HEK293T (cell line): ENCODE data around the gene CCND2.

Source experiments
- CTCF ChIA-PET: fragments of 350-600 bp; formaldehyde crosslinking; extraction: SDS; loops from one replicate; lab custom pipeline; 2021; ENCODE audit warnings: antibody characterized with exemption, inconsistent platforms; lab: Yijun Ruan, JAX
- POLR2A ChIA-PET: fragments of 350-600 bp; formaldehyde crosslinking; extraction: SDS; loops from one replicate; lab custom pipeline; 2020; ENCODE audit warnings: antibody characterized with exemption, inconsistent platforms; lab: Yijun Ruan, JAX
- DNase-seq: peaks from one replicate; pipeline ENCODE4 v3.0.0; 2012; ENCODE audit warnings: mixed read lengths; ENCODE audit errors: extremely low spot score
- ARNT ChIP-seq: fragments of 450-650 bp; IDR thresholded peaks from 2 replicates; pipeline ENCODE4 v1.6.1; 2017; ENCODE audit warnings: mild to moderate bottlenecking
- BHLHE40 ChIP-seq: fragments of 450-650 bp; IDR thresholded peaks from 2 replicates; pipeline ENCODE4 v1.6.1; 2016; ENCODE audit warnings: mild to moderate bottlenecking, moderate library complexity, borderline replicate concordance
- CTBP1 ChIP-seq: fragments of 450-650 bp; IDR thresholded peaks from 2 replicates; pipeline ENCODE4 v1.6.1; 2016; ENCODE audit warnings: borderline replicate concordance
- ELF4 ChIP-seq: fragments of 450-650 bp; IDR thresholded peaks from 2 replicates; pipeline ENCODE4 v1.6.1; 2017; ENCODE audit warnings: antibody characterized with exemption
- FOXA1 ChIP-seq: fragments of 450-650 bp; IDR thresholded peaks from 2 replicates; pipeline ENCODE4 v1.6.1; 2016; ENCODE audit warnings: mild to moderate bottlenecking
- FOXK2 ChIP-seq: fragments of 450-650 bp; IDR thresholded peaks from 2 replicates; pipeline ENCODE4 v1.6.1; 2016; ENCODE audit warnings: mild to moderate bottlenecking
- FOXM1 ChIP-seq: fragments of 450-650 bp; IDR thresholded peaks from 2 replicates; pipeline ENCODE4 v1.6.1; 2017; ENCODE audit warnings: mild to moderate bottlenecking, borderline replicate concordance
- HDGF ChIP-seq: fragments of 450-650 bp; IDR thresholded peaks from 2 replicates; pipeline ENCODE4 v1.6.1; 2017; ENCODE audit warnings: antibody characterized with exemption, borderline replicate concordance
- L3MBTL2 ChIP-seq: fragments of 450-650 bp; conservative IDR thresholded peaks from 2 replicates; pipeline ENCODE4 v1.6.1; 2016; ENCODE audit warnings: mild to moderate bottlenecking
- LEF1 ChIP-seq: fragments of 450-650 bp; IDR thresholded peaks from 2 replicates; pipeline ENCODE4 v1.6.1; 2017; ENCODE audit warnings: mild to moderate bottlenecking, borderline replicate concordance
- NFRKB ChIP-seq: fragments of 450-650 bp; IDR thresholded peaks from 2 replicates; pipeline ENCODE4 v1.6.1; 2016; ENCODE audit warnings: mild to moderate bottlenecking, moderate library complexity
- SP1 ChIP-seq: fragments of 450-650 bp; IDR thresholded peaks from 2 replicates; pipeline ENCODE4 v1.6.1; 2017
- SUZ12 ChIP-seq: fragments of 450-650 bp; IDR thresholded peaks from 2 replicates; pipeline ENCODE4 v1.6.1; 2016; ENCODE audit warnings: mild to moderate bottlenecking
- TARDBP ChIP-seq: fragments of 450-650 bp; IDR thresholded peaks from 2 replicates; pipeline ENCODE4 v1.6.1; 2016
- ZNF384 ChIP-seq: fragments of 450-650 bp; IDR thresholded peaks from 2 replicates; pipeline ENCODE4 v1.6.1; 2016
- TF ChIP-seq, protein P1 (sequence below): fragments of 450-650 bp; IDR thresholded peaks from 2 replicates; pipeline ENCODE4 v1.6.1; 2016

CCND2 gene

GRCh38 chr12:4238577-4238976 lies 35.0 kb upstream of the CCND2 start:
- ChIA-PET CTCF (no interaction called here), POLR2A (no interaction called here)
- no peak for DNase-seq
- no peak for TF ChIP-seq L3MBTL2
- no peak for TF ChIP-seq ARNT

DNA sequence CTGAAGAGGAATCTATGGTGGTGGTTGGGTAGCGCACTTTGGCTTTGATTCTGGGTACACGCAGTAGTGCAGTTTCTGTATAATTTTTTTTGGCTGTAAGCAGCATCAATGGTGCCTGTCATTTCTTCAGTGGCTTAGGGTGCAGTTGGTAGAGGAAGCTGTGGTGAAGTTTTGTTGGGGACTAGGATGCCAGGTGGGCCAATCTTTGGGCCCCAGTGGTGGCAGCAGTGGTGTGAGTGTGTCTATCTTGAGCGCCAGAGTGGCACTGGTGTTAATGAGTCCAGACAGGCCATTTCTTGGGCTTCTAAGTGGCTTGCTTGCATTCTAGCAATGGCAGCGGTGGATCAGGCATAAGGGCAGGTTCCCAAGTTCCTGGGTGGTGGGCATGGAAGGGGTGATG lies 33.8 kb upstream of the CCND2 start:
- CTCF ChIA-PET: no interaction called here
- POLR2A ChIA-PET: no interaction called here
- TF ChIP-seq, protein P1, sequence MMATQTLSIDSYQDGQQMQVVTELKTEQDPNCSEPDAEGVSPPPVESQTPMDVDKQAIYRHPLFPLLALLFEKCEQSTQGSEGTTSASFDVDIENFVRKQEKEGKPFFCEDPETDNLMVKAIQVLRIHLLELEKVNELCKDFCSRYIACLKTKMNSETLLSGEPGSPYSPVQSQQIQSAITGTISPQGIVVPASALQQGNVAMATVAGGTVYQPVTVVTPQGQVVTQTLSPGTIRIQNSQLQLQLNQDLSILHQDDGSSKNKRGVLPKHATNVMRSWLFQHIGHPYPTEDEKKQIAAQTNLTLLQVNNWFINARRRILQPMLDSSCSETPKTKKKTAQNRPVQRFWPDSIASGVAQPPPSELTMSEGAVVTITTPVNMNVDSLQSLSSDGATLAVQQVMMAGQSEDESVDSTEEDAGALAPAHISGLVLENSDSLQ: no peak
- TF ChIP-seq SUZ12 (no peak), ARNT (no peak)
- no peak for DNase-seq

- ChIA-PET CTCF (interaction anchor here (0.6 to 0.9 kb wide), 3 partner anchors 11 to 1869 kb away, joined by 3 read pairs; no protein-coding TSS in a partner anchor), POLR2A (no interaction called here)
- DNase-seq: no peak
- no peak for TF ChIP-seq TARDBP
- TF ChIP-seq ELF4: no peak
- no peak for TF ChIP-seq HDGF
- no peak for TF ChIP-seq LEF1
- TF ChIP-seq FOXA1: no peak
- TF ChIP-seq NFRKB: no peak
- TF ChIP-seq, protein P1: no peak
- TF ChIP-seq ZNF384: no peak
- TF ChIP-seq ARNT: no peak
- no peak for TF ChIP-seq SP1
- no peak for TF ChIP-seq SUZ12
- no peak for TF ChIP-seq FOXM1
- TF ChIP-seq CTBP1: no peak
Observed at GRCh38 chr12:4240161-4240783, 33.3 kb upstream of the CCND2 start.

- no peak for TF ChIP-seq HDGF
- TF ChIP-seq ARNT: no peak
- TF ChIP-seq LEF1: no peak
- no peak for TF ChIP-seq CTBP1
- TF ChIP-seq ELF4: no peak
- TF ChIP-seq TARDBP: no peak
- no peak for TF ChIP-seq ZNF384
- no peak for TF ChIP-seq BHLHE40
- no peak for TF ChIP-seq SUZ12
- TF ChIP-seq, protein P1: no peak
- TF ChIP-seq SP1: no peak
- TF ChIP-seq FOXM1: no peak
- no peak for TF ChIP-seq NFRKB
- ChIA-PET POLR2A (no interaction called here), CTCF (interaction anchor here (0.6 to 0.9 kb wide), 3 partner anchors 12 to 1868 kb away, joined by 3 read pairs; no protein-coding TSS in a partner anchor)
- no peak for DNase-seq
Observed at GRCh38 chr12:4240981-4241380, 32.6 kb upstream of the CCND2 start.

DNA sequence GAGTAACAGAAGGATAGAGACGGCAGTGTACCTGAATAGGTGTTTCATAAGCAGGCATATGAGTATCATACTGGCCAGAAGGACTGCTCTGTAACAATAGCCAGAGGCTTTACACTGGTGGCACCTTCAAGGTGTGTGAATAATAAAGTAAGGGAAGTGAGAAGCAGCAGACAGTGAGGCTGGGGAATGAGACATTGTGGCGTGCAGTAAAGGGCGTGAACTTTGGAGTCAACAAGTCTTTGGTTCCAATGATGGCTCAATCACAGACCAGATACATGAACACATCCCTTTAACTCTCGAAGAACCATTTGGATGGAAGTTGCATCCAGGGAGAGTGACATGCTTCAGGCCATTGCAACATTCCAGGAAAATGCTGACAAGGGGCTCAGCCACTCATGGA lies 32.0 kb upstream of the CCND2 start:
- POLR2A ChIA-PET: no interaction called here
- no peak for DNase-seq
- TF ChIP-seq SP1 (no peak), SUZ12 (no peak), ELF4 (no peak), FOXK2 (no peak), ARNT (no peak), ZNF384 (no peak), CTBP1 (no peak), NFRKB (no peak), L3MBTL2 (no peak), HDGF (no peak), BHLHE40 (no peak), FOXA1 (no peak), LEF1 (no peak), TARDBP (no peak), FOXM1 (no peak)
- TF ChIP-seq, protein P1: no peak
- CTCF ChIA-PET: no interaction called here

- ChIA-PET CTCF (interaction anchor here (0.6 kb wide), 1 partner anchor 10 kb away, joined by 3 read pairs; no protein-coding TSS in a partner anchor), POLR2A (interaction anchor here (0.6 kb wide), 1 partner anchor 34 kb away, joined by 4 read pairs; no protein-coding TSS in a partner anchor)
- no peak for TF ChIP-seq L3MBTL2
- no peak for TF ChIP-seq HDGF
- TF ChIP-seq ELF4: no peak
- TF ChIP-seq NFRKB: no peak
- TF ChIP-seq SUZ12: no peak
- no peak for TF ChIP-seq FOXK2
- TF ChIP-seq FOXM1: no peak
- TF ChIP-seq, protein P1: no peak
- no peak for TF ChIP-seq LEF1
- TF ChIP-seq ZNF384: no peak
- TF ChIP-seq ARNT: no peak
- no peak for TF ChIP-seq FOXA1
- TF ChIP-seq SP1: no peak
- TF ChIP-seq TARDBP: no peak
- no peak for TF ChIP-seq BHLHE40
- TF ChIP-seq CTBP1: no peak
- no peak for DNase-seq
Observed at GRCh38 chr12:4242595-4242994, 31.0 kb upstream of the CCND2 start.
